Heart left ventricle (tissue), 16 donors: Measurements from ENCODE around the gene BID. TPM values are rescaled to one million over a fixed set of nuclear protein-coding genes. Genes with fewer than 3 reads are reported as not detected.
A peak's percentile ranks its signal among the peaks of the same experiment; 100 is the strongest.

Experiments
- ATAC-seq, 4 donors: fragments of 200-7000 bp; cut with Tn5 transposase; one replicate each; pipeline ENCODE4 v1.9.1; 2020 to 2022; ENCODE audit warnings: moderate library complexity in 4 of 4, mild to moderate bottlenecking in 3 of 4, moderate number of reproducible peaks in 1 of 4
- DNase-seq, 5 donors: peaks; one replicate each; pipeline ENCODE4 v3.0.0-alpha.2; 2020
- H3K27ac ChIP-seq, 12 donors: fragments of 200-600 bp; sonication (generic) in 4 of 12; one replicate each; pipeline versions ENCODE4 v1.5.0 to v1.8.0; 2016 to 2022; ENCODE audit warnings: mild to moderate bottlenecking in 2 of 12
- H3K27me3 ChIP-seq, 9 donors: fragments of 200-600 bp; sonication (generic) in 2 of 9; one replicate each; pipeline versions ENCODE4 v1.5.1 to v1.8.0; 2016 to 2022; ENCODE audit warnings: mild to moderate bottlenecking in 3 of 9
- H3K36me3 ChIP-seq, 9 donors: fragments of 200-600 bp; sonication (generic) in 2 of 9; one replicate each; pipeline versions ENCODE4 v1.5.0 to v1.8.0; 2018 to 2022; ENCODE audit warnings: mild to moderate bottlenecking in 2 of 9
- H3K4me1 ChIP-seq, 12 donors: fragments of 200-600 bp; sonication (generic) in 4 of 12; one replicate each; pipeline versions ENCODE4 v1.5.0 to v1.8.0; 2016 to 2022; ENCODE audit warnings: mild to moderate bottlenecking in 3 of 12
- H3K4me3 ChIP-seq, 12 donors: fragments of 200-600 bp; sonication (generic) in 4 of 12; one replicate each; pipeline versions ENCODE4 v1.5.0 to v1.8.0; 2017 to 2022; ENCODE audit warnings: mild to moderate bottlenecking in 9 of 12, moderate library complexity in 4 of 12
- H3K9me3 ChIP-seq, 12 donors: fragments of 200-600 bp; sonication (generic) in 4 of 12; one replicate each; pipeline versions ENCODE4 v1.5.0 to v1.8.0; 2016 to 2022; ENCODE audit warnings: mild to moderate bottlenecking in 1 of 12
- POLR2A ChIP-seq, 2 donors: fragments of 450-650 bp; IDR thresholded peaks; one replicate each; pipeline ENCODE4 v1.6.1; 2017; ENCODE audit warnings: antibody characterized with exemption in 2 of 2, mild to moderate bottlenecking in 2 of 2, moderate library complexity in 2 of 2
- WGBS, 4 donors: extraction: QIAGEN DNeasy Blood & Tissue Kit in 2 of 4; methylation state at CpG; one replicate each; pipeline versions ENCODE4 v1.1.5 to v1.1.7; 2013 to 2018; 5-methylcytosine and 5-hydroxymethylcytosine counted together
- intact Hi-C, 10 donors: fragments of 100-400 bp; cut with DNase I; formaldehyde crosslinking; loops; one replicate each; pipeline versions ENCODE4 v1.11.1 to v1.14.2; 2022
- polyA plus RNA-seq, 2 donors: library from polyadenylated mRNA; stranded (reverse); fragments of 200-250 nt; gene quantifications; one replicate each; pipeline ENCODE4 v1.2.3, GENCODE V29; 2013
- total RNA-seq, 9 donors: library from RNA; depleted of rRNA in 2 of 9; stranded (reverse); fragments of >200 nt in 2 of 9; fragmentation: NEBNext Ultra II Directional in 3 of 9; extraction: Animal tissue kit (Norgen Biotek cat#: 25700) in 3 of 9; gene quantifications; one replicate each; pipeline versions ENCODE4 v1.1.0 to v1.2.4, GENCODE V29; 2016 to 2023
- TF ChIP-seq, protein P1 (sequence below), 12 donors: fragments of 200-600 bp; sonication (generic) in 4 of 12; IDR thresholded peaks; one replicate each; pipeline versions ENCODE4 v1.5.0 to v1.8.0; 2018 to 2022; ENCODE audit warnings: antibody characterized with exemption in 12 of 12, mild to moderate bottlenecking in 5 of 12
- donor health status: ischemic (EF 13 %, LVEDD 7.1; RV severe dilation, severe dysfunction).
- donor health status: healthy with polysubstance abuse.
- donor health status: DM: no; HTN: yes; CAD: no.
- donor health status: DM: no; HTN: no; CAD: no.
- donor health status: ischemic (EF 25% LVEDD 6.9; RV normal size, moderate dysfunction).
- donor health status: ischemic (EF 25% LVEDD 5.7; RV mildly dilated, moderate dysfunction).
- donor health status: healthy.
- donor health status: DM: yes; HTN: yes; CAD: no.
- donor health status: ischemic (EF 35%, LVEDD 5.7; RV mildly dilated, moderate dysfunction).
- donor health status: nonischemic (EF 11% LVEDD 7.7; RV severe dilation, severe dysfunction).
- donor health status: DM: yes; HTN: yes; CAD: no.
- donor health status: PGD.
- donor health status: ischemic (EF 29% LVEDD 5.4; RV normal size, mild dysfunction).
- donor health status: nonischemic (EF 23%, LVEDD 6.1; RV moderate dilation, normal function).

BID gene
- total and polyA plus RNA-seq, 11 donors: 7.8 to 59.2 (median 20.9) TPM

- H3K27me3 ChIP-seq: no peaks in the 10 kb centered on the region
Observed at GRCh38 chr22:17783773-17784480, 9.7 kb upstream of the BID start.

GRCh38 chr22:17783312-17783711, 9.0 kb upstream of the BID start:
- Histone ChIP-seq H3K9me3 (no peaks in the 10 kb centered on the region), H3K4me1 (peaks cover 0 to 57% (median 29%) of the 10 kb centered on the region in 12 donors), H3K27ac (no peak overlapping the region), H3K4me3 (no peak overlapping the region), H3K27me3 (no peaks in the 10 kb centered on the region), H3K36me3 (peaks cover 0 to 4% (median 0%) of the 10 kb centered on the region in 9 donors)
- ATAC-seq (no peak), DNase-seq (peak in 1 of 5 donors; percentile 51)
- 55 to 69% (median 58%) methylated on average over 6 to 9 of the region's 9 CpGs for whole genome bisulfite sequencing, 4 donors
- intact Hi-C loops: loop anchor here in 2 of 10 donors (10.0 kb wide), 2 partner anchors 219 to 609 kb away; partner anchors contain the start of gene SLC25A18 (in 1 of the 2)
- TF ChIP-seq POLR2A (IDR thresholded peaks at IDR 0.05): no peak
- TF ChIP-seq, protein P1, sequence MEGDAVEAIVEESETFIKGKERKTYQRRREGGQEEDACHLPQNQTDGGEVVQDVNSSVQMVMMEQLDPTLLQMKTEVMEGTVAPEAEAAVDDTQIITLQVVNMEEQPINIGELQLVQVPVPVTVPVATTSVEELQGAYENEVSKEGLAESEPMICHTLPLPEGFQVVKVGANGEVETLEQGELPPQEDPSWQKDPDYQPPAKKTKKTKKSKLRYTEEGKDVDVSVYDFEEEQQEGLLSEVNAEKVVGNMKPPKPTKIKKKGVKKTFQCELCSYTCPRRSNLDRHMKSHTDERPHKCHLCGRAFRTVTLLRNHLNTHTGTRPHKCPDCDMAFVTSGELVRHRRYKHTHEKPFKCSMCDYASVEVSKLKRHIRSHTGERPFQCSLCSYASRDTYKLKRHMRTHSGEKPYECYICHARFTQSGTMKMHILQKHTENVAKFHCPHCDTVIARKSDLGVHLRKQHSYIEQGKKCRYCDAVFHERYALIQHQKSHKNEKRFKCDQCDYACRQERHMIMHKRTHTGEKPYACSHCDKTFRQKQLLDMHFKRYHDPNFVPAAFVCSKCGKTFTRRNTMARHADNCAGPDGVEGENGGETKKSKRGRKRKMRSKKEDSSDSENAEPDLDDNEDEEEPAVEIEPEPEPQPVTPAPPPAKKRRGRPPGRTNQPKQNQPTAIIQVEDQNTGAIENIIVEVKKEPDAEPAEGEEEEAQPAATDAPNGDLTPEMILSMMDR (IDR thresholded peaks at IDR 0.05): no peak

More at GRCh38 chr22:17783773-17784480, 9.7 kb upstream of the BID start:
- Histone ChIP-seq H3K36me3 (peaks cover 0 to 10% (median 5%) of the 10 kb centered on the region in 9 donors), H3K9me3 (no peaks in the 10 kb centered on the region), H3K27ac (no peak overlapping the region), H3K4me3 (no peak overlapping the region), H3K4me1 (peaks cover 0 to 57% (median 29%) of the 10 kb centered on the region in 12 donors)
- TF ChIP-seq POLR2A (IDR thresholded peaks at IDR 0.05): no peak
- TF ChIP-seq, protein P1 (IDR thresholded peaks at IDR 0.05): no peak
- no peak for DNase-seq
- no peak for ATAC-seq
- intact Hi-C loops: loop anchor here in 2 of 10 donors (10.0 kb wide), 2 partner anchors 219 to 609 kb away; partner anchors contain the start of gene SLC25A18 (in 1 of the 2)
- WGBS, 4 donors: 81 to 89% (median 84%) methylated on average over 18 of the region's 18 CpGs

GRCh38 chr22:17782621-17783020, 8.4 kb upstream of the BID start:
- ATAC-seq (no peak), DNase-seq (peak in 1 of 5 donors; percentile 48)
- Histone ChIP-seq H3K9me3 (no peaks in the 10 kb centered on the region), H3K4me3 (no peak overlapping the region), H3K27ac (no peak overlapping the region), H3K4me1 (peaks cover 0 to 58% (median 25%) of the 10 kb centered on the region in 12 donors), H3K27me3 (no peaks in the 10 kb centered on the region), H3K36me3 (no peaks in the 10 kb centered on the region)
- intact Hi-C loops: loop anchor here in 2 of 10 donors (10.0 kb wide), 2 partner anchors 218 to 608 kb away; partner anchors contain the start of gene SLC25A18 (in 1 of the 2)
- 78 to 94% (median 92%) methylated on average over 13 of the region's 13 CpGs for WGBS, 4 donors
- TF ChIP-seq, protein P1 (IDR thresholded peaks at IDR 0.05): no peak
- TF ChIP-seq POLR2A (IDR thresholded peaks at IDR 0.05): no peak

GRCh38 chr22:17782158-17782557, 7.9 kb upstream of the BID start:
- 76 to 86% (median 86%) methylated on average over 13 of the region's 13 CpGs for WGBS, 4 donors
- ATAC-seq: no peak
- Histone ChIP-seq H3K4me3 (no peak overlapping the region), H3K9me3 (no peaks in the 10 kb centered on the region), H3K27me3 (no peaks in the 10 kb centered on the region), H3K4me1 (peaks cover 0 to 55% (median 21%) of the 10 kb centered on the region in 12 donors), H3K27ac (peak overlapping the region in 1 of 12 donors; percentile 48), H3K36me3 (no peaks in the 10 kb centered on the region)
- TF ChIP-seq POLR2A (IDR thresholded peaks at IDR 0.05): no peak
- TF ChIP-seq, protein P1 (IDR thresholded peaks at IDR 0.05): no peak
- intact Hi-C loops: loop anchor here in 2 of 10 donors (10.0 kb wide), 2 partner anchors 217 to 607 kb away; partner anchors contain the start of gene SLC25A18 (in 1 of the 2)
- peak in 1 of 5 donors; percentile 40 for DNase-seq
